8988T (cell line): ENCODE data around the gene EHMT1.
"Not testable (repeated sequence)": the region's sequence is repeated elsewhere in the genome, so short reads cannot be mapped to it uniquely, and the experiment has no call there.

ENCODE experiments used
- DNase-seq: peaks from one replicate; pipeline ENCODE4 v3.0.0; 2011

The EHMT1 gene

DNA sequence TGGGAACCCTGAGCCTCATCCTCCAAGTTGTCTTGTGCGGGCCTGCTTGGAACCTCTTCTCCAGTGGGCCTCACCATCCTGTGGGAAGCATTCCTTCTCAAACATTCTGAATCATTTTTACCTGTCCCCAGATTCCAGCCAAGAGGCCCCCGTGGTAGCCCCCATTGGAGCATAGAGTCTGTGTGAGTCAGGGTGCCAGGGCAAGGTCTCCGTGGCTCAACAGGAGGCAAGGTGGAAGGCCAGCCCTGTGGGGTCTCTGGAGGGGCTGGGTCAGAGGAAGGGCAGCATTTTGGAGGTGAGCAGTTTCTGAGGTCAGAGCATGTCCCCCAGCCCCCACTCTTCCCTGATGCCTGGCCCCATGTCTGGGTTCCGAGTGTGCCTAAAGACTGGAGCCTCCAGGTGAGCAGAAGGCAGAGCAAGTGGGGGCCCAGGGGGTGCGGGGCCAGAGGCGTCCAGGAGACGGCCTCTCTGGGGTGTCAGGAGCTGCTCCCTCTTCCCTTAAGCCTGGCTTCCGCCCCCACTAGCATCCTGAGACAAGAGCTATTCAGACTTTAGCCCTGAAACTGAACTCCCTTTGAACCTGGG lies 260.9 kb downstream of the EHMT1 start:
- no peak for DNase-seq

DNA sequence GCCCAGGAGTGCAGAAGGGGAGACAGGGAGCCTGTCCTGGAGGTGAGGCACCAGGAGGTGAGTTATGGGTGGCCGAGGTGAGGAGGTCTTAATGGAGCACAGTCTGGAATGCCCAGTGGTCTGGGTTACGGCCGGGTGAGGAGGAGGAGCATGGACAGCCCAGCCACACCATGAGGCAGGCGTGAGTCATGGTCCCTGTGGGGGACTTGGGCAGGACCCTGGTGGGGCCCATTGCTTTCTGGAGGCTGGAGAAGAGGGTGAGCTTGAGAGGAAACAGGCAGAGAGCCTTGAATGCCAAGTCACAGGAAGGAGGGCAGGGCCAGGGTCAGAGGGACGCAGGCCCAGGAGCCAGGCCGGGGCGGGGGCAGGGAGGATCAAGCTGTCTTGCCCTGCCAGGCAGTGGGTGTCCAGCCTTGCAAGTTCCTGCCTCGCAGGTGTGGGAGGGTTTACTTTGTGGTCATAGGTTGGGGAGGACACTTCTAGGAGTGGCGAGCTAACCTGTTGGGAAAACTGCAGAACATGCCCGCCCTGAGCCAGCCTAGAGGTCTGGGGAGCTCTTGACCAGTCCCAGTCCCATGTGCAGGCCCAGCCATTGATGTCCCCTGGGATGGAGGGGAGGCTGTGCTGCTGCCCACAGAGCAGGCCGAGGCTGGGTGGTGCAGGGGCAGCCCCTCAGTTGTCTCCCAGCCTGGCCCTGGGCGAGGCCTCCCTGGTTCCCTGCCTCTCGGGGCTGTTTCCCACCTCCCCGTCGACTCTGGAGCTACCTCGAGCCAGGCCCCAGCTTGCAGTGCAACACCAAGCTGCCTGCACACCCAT lies 261.6 kb downstream of the EHMT1 start:
- no peak for DNase-seq

DNA sequence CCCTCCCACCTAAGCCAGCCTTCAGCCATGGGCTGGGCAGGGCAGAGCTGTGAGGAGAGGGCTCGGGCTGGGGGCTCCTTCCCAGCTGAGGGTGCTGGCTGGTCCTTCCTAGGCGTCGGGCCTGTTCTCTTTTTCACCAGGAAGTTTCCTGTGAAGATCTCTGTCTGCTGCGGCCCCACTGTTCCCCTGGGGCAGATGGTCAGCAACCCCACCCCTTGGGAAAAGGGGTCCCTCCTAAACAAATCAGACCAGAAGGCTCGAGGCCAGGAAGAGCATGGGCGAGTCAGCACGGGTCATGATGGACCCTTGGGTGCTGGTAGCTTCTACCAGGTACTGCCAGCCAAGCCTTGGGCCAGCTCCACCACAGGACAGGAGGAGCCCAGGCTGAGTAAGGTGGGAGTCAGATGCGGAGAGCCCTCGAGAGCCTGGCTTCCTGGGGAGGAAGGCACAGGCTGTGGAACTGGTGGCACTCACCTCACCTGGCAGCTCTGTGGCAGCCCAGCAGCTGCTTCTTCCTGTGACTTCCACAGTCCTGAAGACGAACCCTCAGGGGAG lies 262.2 kb downstream of the EHMT1 start:
- DNase-seq, result no peak

DNA sequence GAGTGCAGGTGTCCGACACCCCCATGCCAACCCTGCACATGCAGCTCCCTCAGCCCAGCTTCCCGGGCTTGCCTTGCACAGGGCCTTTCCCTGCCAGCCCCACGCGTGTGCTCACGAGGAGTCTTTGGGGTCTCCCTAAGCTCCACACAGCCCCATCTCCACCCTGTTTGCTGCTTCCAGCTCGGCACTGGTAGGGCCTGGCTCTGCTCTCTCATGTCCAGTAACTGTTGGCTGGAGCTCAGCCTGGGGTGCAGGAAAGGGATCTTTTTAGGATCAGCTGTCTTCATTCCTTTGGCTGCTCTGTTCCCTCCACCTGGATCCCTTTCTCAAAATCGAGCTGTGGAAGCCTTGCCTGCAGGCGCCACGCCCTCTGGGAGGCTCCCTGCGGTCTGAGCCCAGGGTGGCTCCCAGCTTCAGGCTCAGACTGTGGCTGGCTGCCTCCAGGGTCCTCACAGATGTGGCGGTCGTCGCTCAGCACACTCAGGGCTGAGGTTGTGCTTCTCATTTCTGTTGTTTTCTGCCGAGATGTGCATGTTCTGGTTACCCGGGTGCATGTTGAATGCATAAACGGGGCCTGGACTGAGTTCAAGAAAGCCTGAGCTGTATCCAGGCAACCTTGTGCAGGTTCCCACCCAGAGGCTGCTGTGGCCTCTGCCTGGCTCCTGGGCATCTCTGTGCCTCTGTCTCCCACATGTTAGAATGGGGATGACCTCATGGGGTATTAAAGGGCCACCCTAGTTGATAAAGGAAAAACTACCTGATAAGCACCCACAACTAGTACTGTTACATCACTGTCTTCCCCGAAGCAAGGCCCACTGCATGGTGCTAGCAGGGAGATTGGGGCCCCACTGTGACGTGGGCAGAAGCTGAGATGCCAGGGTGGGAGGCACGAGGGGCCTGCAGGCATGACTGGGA lies 263.0 kb downstream of the EHMT1 start:
- no peak for DNase-seq

DNA sequence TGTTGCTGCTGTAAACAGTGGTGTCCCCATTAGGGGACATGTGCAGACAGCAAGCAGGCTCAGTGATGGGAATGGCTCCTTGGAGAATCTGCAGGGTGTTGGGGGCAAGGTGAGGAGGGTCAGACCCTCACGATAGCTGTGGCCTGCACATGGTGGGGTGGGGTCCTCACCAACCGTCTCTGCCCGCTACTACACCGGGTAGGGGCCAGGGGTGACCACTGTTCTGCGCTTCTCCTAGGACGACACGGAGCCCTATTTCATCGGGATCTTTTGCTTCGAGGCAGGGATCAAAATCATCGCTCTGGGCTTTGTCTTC lies 263.7 kb downstream of the EHMT1 start:
- DNase-seq, result no peak

DNA sequence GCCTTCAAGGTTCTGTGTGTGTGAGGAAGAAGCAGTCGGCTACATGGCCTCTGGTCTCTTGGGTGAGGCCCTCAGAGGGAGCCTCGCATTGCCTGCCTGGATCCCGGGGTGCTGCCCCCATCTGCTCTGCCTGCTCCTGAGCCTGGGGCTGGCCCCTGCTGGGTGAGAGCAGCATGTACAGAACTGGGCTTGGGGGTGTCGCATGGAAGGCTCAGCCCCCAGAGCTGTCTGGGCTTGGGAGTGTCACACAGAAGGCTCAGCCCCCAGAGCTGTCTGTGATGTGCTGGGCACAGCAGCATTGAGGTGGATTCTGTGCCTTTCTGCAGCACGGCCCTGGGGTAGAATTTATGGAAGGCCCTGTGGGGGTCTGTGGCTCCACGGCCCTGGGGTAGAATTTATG lies 265.2 kb downstream of the EHMT1 start:
- DNase-seq, result not testable (repeated sequence)

DNA sequence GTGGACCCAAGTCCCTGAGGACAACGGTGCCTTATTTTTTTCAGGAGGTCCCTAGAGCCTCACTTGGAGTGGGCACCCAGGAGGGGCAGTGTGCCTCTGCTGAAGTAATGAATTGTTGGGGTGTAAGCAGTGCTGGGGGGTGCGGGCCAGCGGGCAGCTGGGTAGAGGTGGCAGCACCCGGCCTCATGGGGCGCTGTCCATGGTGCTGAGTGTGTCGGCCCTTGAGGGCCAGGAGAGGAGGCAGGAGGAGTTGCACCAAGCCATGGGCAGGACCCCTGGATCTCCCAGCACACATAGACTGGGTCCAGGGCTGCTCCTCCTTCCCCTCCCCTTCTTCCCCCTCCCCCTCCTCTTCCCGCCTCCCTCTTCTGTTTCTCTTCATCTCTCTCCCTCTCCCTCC lies 265.7 kb downstream of the EHMT1 start:
- not testable (repeated sequence) for DNase-seq

DNA sequence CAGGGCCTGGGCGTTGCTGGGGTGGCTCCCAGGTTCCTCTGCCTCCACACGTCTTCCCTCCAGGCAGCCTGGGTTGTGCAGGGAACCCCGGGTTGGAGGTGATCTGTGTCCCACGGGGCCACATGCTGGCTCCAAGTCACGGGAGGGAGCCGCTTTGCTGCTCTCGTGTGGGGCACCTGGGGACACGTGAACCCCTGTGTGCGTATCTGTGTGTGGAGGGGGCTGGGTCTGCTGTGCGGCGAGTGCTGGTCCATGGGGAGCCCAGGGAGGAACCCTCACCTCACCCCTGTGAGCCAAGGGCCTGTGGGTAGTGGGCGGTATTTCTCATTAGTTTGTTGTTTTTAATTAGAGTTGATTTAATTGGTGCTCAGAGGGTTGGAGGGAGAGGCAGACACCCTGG lies 266.3 kb downstream of the EHMT1 start:
- not testable (repeated sequence) for DNase-seq
